Measurements from ENCODE around the gene RNF208. TPM values are rescaled to one million over a fixed set of nuclear protein-coding genes. Genes with fewer than 3 reads are reported as not detected.
A peak's percentile ranks its signal among the peaks of the same experiment; 100 is the strongest.

Gene RNF208
- total RNA-seq, 2 donors from 2014 or later, result 5.9 to 7.9 TPM

- H3K4me1 ChIP-seq, result no peaks in the 10 kb centered on the region
- H3K27me3 ChIP-seq, result no peaks in the 10 kb centered on the region
- DNase-seq (ENCODE audit: low spot score), result no peak
- H3K36me3 ChIP-seq, result peaks cover 23% of the 10 kb centered on the region
- TF ChIP-seq CTCF (IDR thresholded peaks at IDR 0.05), result peak in 1 of 2 donors; percentile 47
- H3K27ac ChIP-seq, result no peak overlapping the region
- no peaks in the 10 kb centered on the region for H3K9me3 ChIP-seq
- H3K4me3 ChIP-seq, result no peak overlapping the region
These were observed 45.5 kb downstream of the RNF208 start for GRCh38 chr9:137176302-137177182.

GRCh38 chr9:137175345-137175961 is 46.6 kb downstream of the RNF208 start:
- Histone ChIP-seq H3K27me3 (no peaks in the 10 kb centered on the region), H3K4me3 (no peak overlapping the region), H3K27ac (no peak overlapping the region), H3K36me3 (peaks cover 13% of the 10 kb centered on the region), H3K4me1 (no peaks in the 10 kb centered on the region), H3K9me3 (no peaks in the 10 kb centered on the region)
- no peak for DNase-seq (ENCODE audit: low spot score)
- TF ChIP-seq CTCF (IDR thresholded peaks at IDR 0.05), result no peak

GRCh38 chr9:137174722-137175293 is 47.2 kb downstream of the RNF208 start:
- Histone ChIP-seq H3K4me3 (no peak overlapping the region), H3K9me3 (no peaks in the 10 kb centered on the region), H3K27ac (no peak overlapping the region), H3K36me3 (peaks cover 6% of the 10 kb centered on the region), H3K4me1 (peaks cover 0 to 2% of the 10 kb centered on the region in 2 donors), H3K27me3 (no peaks in the 10 kb centered on the region)
- TF ChIP-seq CTCF (IDR thresholded peaks at IDR 0.05), result no peak
- no peak for DNase-seq (ENCODE audit: low spot score)

GRCh38 chr9:137173796-137174664 is 48.0 kb downstream of the RNF208 start:
- Histone ChIP-seq H3K27me3 (no peaks in the 10 kb centered on the region), H3K4me1 (peaks cover 0 to 9% of the 10 kb centered on the region in 2 donors), H3K4me3 (no peak overlapping the region), H3K27ac (no peak overlapping the region), H3K36me3 (no peaks in the 10 kb centered on the region), H3K9me3 (no peaks in the 10 kb centered on the region)
- TF ChIP-seq CTCF (IDR thresholded peaks at IDR 0.05), result no peak
- DNase-seq (ENCODE audit: low spot score), result no peak
